HepG2 (cell line): Measurements from ENCODE around the gene MTSS2. TPM values are rescaled to one million over a fixed set of nuclear protein-coding genes. Genes with fewer than 3 reads are reported as not detected.

Source experiments
- FOXM1 ChIP-seq: sonication (generic); formaldehyde crosslinking; IDR thresholded peaks from 2 replicates; pipeline ENCODE4 v1.5.0; 2020; ENCODE audit warnings: missing genetic modification reagents
- NRL ChIP-seq: sonication (generic); formaldehyde crosslinking; IDR thresholded peaks from 2 replicates; pipeline ENCODE4 v1.5.0; 2020; ENCODE audit warnings: missing genetic modification reagents, mild to moderate bottlenecking, moderate library complexity, borderline replicate concordance
- REL ChIP-seq: sonication (generic); formaldehyde crosslinking; conservative IDR thresholded peaks from 2 replicates; pipeline ENCODE4 v1.8.0; 2022; ENCODE audit warnings: mild to moderate bottlenecking, missing genetic modification reagents, moderate library complexity
- RFXANK ChIP-seq: IDR thresholded peaks from 2 replicates; pipeline ENCODE4 v1.6.1; 2016
- RNF2 ChIP-seq: fragments of 450-650 bp; conservative IDR thresholded peaks from 2 replicates; pipeline ENCODE4 v1.6.1; 2016; ENCODE audit warnings: low read depth
- SKI ChIP-seq: fragments of 450-650 bp; IDR thresholded peaks from one replicate; pipeline ENCODE4 v1.6.1; 2018; ENCODE audit warnings: mild to moderate bottlenecking; ENCODE audit not compliant: partially characterized antibody
- ZBTB20 ChIP-seq: sonication (generic); formaldehyde crosslinking; IDR thresholded peaks from 2 replicates; pipeline ENCODE4 v1.8.1; 2023; ENCODE audit warnings: missing genetic modification reagents, low read depth, mild to moderate bottlenecking, borderline replicate concordance
- ZNF207 ChIP-seq: fragments of 450-650 bp; IDR thresholded peaks from 2 replicates; pipeline ENCODE4 v1.6.1; 2016; ENCODE audit warnings: antibody characterized with exemption, borderline replicate concordance
- ZNF3 ChIP-seq: IDR thresholded peaks from 2 replicates; pipeline ENCODE4 v1.7.0; 2017; ENCODE audit warnings: inconsistent platforms
- ZNF337 ChIP-seq: sonication (generic); formaldehyde crosslinking; IDR thresholded peaks from 2 replicates; pipeline ENCODE4 v1.5.1; 2020; ENCODE audit warnings: missing genetic modification reagents, low read depth, mild to moderate bottlenecking, borderline replicate concordance
- ZNF343 ChIP-seq: sonication (generic); formaldehyde crosslinking; IDR thresholded peaks from 2 replicates; pipeline ENCODE4 v1.4.0; 2020; ENCODE audit warnings: mild to moderate bottlenecking, missing genetic modification reagents
- ZNF782 ChIP-seq: sonication (generic); formaldehyde crosslinking; IDR thresholded peaks from 2 replicates; pipeline ENCODE4 v1.4.0; 2020; ENCODE audit warnings: missing genetic modification reagents, mild to moderate bottlenecking, borderline replicate concordance
- ZSCAN9 ChIP-seq: IDR thresholded peaks from 2 replicates; pipeline ENCODE4 v1.6.1; 2016; ENCODE audit warnings: borderline replicate concordance
- polyA plus RNA-seq, 8 experiments: library from polyadenylated mRNA; depleted of rRNA in 3 of 8; stranded (reverse) in 7 of 8; unstranded in 1 of 8; fragments of >200 nt; fragmentation: Illumina TruSeq in 4 of 8; extraction: Trizol in 4 of 8; gene quantifications; 2 replicates each; pipeline versions ENCODE4 v1.2.1 to v1.2.3, GENCODE V29; 2011 to 2016; ENCODE audit warnings: low read depth in 4 of 8, missing spikeins in 1 of 8, mixed read lengths in 1 of 8; ENCODE audit not compliant: insufficient read depth in 1 of 8
- total RNA-seq, 5 experiments: library from RNA; depleted of rRNA; stranded (reverse); fragments of >200 nt; fragmentation: Illumina TruSeq; extraction: Trizol; gene quantifications; 2 replicates each; pipeline ENCODE4 v1.2.3, GENCODE V29; 2016; ENCODE audit warnings: low read depth in 1 of 5
- TF ChIP-seq, protein P1 (sequence below): IDR thresholded peaks from 2 replicates; pipeline ENCODE4 v1.6.1; 2016; ENCODE audit warnings: mild to moderate bottlenecking

Gene MTSS2
- total and polyA plus RNA-seq, 2 of the 13 experiments (the other 11 are each of a cell fraction or from before 2014, with no cell fraction given), result 132 to 242 TPM

DNA sequence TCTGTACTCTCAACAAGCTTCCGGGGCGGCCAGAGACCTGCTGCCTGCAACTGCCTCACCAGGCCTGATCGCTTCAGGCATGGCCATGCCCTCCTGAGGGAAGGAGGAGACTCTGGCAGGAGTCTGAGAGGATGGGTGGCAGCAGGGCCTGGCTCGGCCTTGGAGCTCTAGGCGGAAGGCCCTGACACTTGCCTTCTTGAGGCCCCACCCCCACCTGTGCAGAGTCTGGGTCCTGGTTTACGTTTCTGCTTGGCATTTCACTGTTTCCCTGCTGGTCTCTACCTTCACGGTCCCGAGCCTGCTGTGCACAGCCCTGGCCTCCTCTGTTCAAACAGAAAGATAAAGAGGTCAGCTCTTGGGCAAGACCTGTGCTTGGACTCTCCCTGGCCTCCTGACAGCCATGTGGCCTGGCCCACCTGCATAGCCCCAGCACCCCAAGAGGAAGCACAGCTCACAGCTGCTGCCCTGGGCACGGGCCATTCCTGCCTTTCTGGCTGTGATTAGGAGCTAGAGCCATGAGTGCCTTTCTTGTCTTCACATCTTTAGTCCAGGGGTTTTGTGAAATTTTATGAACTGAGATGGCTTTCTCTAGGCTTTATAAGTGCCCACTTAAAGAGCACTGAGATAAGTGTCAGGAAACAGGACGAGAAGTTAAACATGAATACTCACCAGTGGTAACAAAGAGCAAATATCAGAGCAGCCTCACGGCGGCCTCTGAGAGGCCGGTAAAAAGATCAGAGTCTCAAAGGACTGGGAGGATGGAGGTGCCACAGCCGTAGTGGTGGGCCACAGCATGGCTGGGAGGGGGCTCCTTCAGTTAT, 25.6 kb upstream of the MTSS2 start (continued):
- peak; percentile 29; the same call in 1 of the 2 replicates for TF ChIP-seq ZNF337 (CRISPR knock-in tag)
- TF ChIP-seq RFXANK, result 0 out of 2 replicates have a peak, but pooled peaks have one; percentile 45
- no peak for TF ChIP-seq ZBTB20 (CRISPR knock-in tag)
- peak; percentile 76; the same call in 1 of the 2 replicates for TF ChIP-seq ZSCAN9 (CRISPR knock-in tag)
- no peak for TF ChIP-seq FOXM1 (CRISPR knock-in tag)
- peak; percentile 83; the same call in 1 of the 2 replicates for TF ChIP-seq ZNF782 (CRISPR knock-in tag)
- TF ChIP-seq ZNF343 (CRISPR knock-in tag), result peak; percentile 90; the same call in 1 of the 2 replicates
- no peak for TF ChIP-seq REL (CRISPR knock-in tag)
- TF ChIP-seq ZNF3, result no peak
- TF ChIP-seq ZNF207, result no peak
- no peak for TF ChIP-seq SKI
- TF ChIP-seq RNF2, result peak; percentile 81; the same call in 1 of the 2 replicates
- no peak for TF ChIP-seq NRL (CRISPR knock-in tag)
- TF ChIP-seq, protein P1, sequence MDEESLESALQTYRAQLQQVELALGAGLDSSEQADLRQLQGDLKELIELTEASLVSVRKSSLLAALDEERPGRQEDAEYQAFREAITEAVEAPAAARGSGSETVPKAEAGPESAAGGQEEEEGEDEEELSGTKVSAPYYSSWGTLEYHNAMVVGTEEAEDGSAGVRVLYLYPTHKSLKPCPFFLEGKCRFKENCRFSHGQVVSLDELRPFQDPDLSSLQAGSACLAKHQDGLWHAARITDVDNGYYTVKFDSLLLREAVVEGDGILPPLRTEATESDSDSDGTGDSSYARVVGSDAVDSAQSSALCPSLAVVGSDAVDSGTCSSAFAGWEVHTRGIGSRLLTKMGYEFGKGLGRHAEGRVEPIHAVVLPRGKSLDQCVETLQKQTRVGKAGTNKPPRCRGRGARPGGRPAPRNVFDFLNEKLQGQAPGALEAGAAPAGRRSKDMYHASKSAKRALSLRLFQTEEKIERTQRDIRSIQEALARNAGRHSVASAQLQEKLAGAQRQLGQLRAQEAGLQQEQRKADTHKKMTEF (CRISPR knock-in tag), result peak; percentile 90
- TF ChIP-seq, all 625 proteins: peak for 312
